Measurements from ENCODE around the gene SENP7.

The SENP7 gene

GRCh38 chr3:101279765-101280385, 233.1 kb downstream of the SENP7 start:
- POLR2A ChIA-PET = no interaction called here

GRCh38 chr3:101279162-101279561, 233.8 kb downstream of the SENP7 start:
- CTCF ChIA-PET = no interaction called here
- no peak overlapping the region for H3K4me3 ChIP-seq (ENCODE audit: low read depth, low read length)
- no peak for DNase-seq (ENCODE audit: low read depth, low spot score)
- TF ChIP-seq CTCF (IDR thresholded peaks at IDR 0.05; ENCODE audit: insufficient read depth, low read length, missing control alignments) = no peak
- POLR2A ChIA-PET = no interaction called here

More at GRCh38 chr3:101279765-101280385, 233.1 kb downstream of the SENP7 start:
- H3K4me3 ChIP-seq (ENCODE audit: low read depth, low read length) = no peak overlapping the region
- CTCF ChIA-PET = no interaction called here
- DNase-seq (ENCODE audit: low read depth, low spot score) = no peak
- TF ChIP-seq CTCF (IDR thresholded peaks at IDR 0.05; ENCODE audit: insufficient read depth, low read length, missing control alignments) = no peak

GRCh38 chr3:101278727-101279126, 234.3 kb downstream of the SENP7 start:
- no peak overlapping the region for H3K4me3 ChIP-seq (ENCODE audit: low read depth, low read length)
- TF ChIP-seq CTCF (IDR thresholded peaks at IDR 0.05; ENCODE audit: insufficient read depth, low read length, missing control alignments) = no peak
- ChIA-PET POLR2A (interaction anchor here (0.6 kb wide), 1 partner anchor 535 kb away, joined by 3 read pairs; no protein-coding TSS in a partner anchor), CTCF (no interaction called here)
- no peak for DNase-seq (ENCODE audit: low read depth, low spot score)
